CD14-positive monocyte (primary cell): ENCODE measurements around the gene CLDN7. TPM values are rescaled to one million over a fixed set of nuclear protein-coding genes. Genes with fewer than 3 reads are reported as not detected.
A peak's percentile ranks its signal among the peaks of the same experiment; 100 is the strongest.

ENCODE experiments used
- DNase-seq, 3 donors: peaks; one replicate each; pipeline ENCODE4 v3.0.0-alpha.2; 2011 to 2022
- H2AFZ ChIP-seq: 2 replicates; pipeline ENCODE4 v1.6.0; 2012; ENCODE audit warnings: mild to moderate bottlenecking, low read depth, low read length, inconsistent platforms; ENCODE audit not compliant: insufficient read depth, poor library complexity, severe bottlenecking
- H3K27ac ChIP-seq, 2 donors: 1 replicate in 1 of 2; 2 replicates in 1 of 2; pipeline ENCODE4 v1.5.1; 2012 to 2013; ENCODE audit warnings: low read length in 2 of 2, control low read depth in 1 of 2, inconsistent platforms in 1 of 2, low read depth in 1 of 2, mild to moderate bottlenecking in 1 of 2
- H3K27me3 ChIP-seq, 2 donors: one replicate each; pipeline versions ENCODE4 v1.6.0 to v1.6.1; 2011 to 2013; ENCODE audit warnings: low read length in 2 of 2; ENCODE audit not compliant: control insufficient read depth in 2 of 2, insufficient read depth in 2 of 2
- H3K36me3 ChIP-seq, 2 donors: replicated peaks in 1 of 2; 1 replicate in 1 of 2; 2 replicates in 1 of 2; pipeline versions ENCODE4 v1.5.1 to v1.6.1; 2012 to 2013; ENCODE audit warnings: low read length in 2 of 2, control low read depth in 1 of 2, inconsistent platforms in 1 of 2, mild to moderate bottlenecking in 1 of 2; ENCODE audit not compliant: insufficient read depth in 2 of 2, control insufficient read depth in 1 of 2
- H3K4me1 ChIP-seq, 2 donors: 1 replicate in 1 of 2; 2 replicates in 1 of 2; pipeline versions ENCODE4 v1.5.1 to v1.6.1; 2012 to 2013; ENCODE audit warnings: low read length in 2 of 2, control low read depth in 1 of 2, inconsistent platforms in 1 of 2, mild to moderate bottlenecking in 1 of 2, moderate library complexity in 1 of 2; ENCODE audit not compliant: insufficient read depth in 2 of 2, control insufficient read depth in 1 of 2
- H3K4me2 ChIP-seq: replicated peaks from 2 replicates; pipeline ENCODE3; 2012; ENCODE audit warnings: low read length, moderate library complexity, mild to moderate bottlenecking; ENCODE audit not compliant: poor library complexity, severe bottlenecking; ENCODE audit errors: extremely low read depth
- H3K4me3 ChIP-seq, 3 experiments: fragments of 200-600 bp in 1 of 3; sonication (generic) in 1 of 3; replicated peaks in 1 of 3; 1 replicate in 2 of 3; 2 replicates in 1 of 3; pipeline ENCODE4 v1.5.1; 2011 to 2013; ENCODE audit warnings: low read length in 3 of 3, mild to moderate bottlenecking in 3 of 3, control low read depth in 2 of 3, low read depth in 2 of 3, inconsistent platforms in 1 of 3, moderate library complexity in 1 of 3
- H3K79me2 ChIP-seq: 2 replicates; pipeline ENCODE4 v1.6.0; 2012; ENCODE audit warnings: mild to moderate bottlenecking, control low read depth, inconsistent platforms, low read length, moderate library complexity; ENCODE audit not compliant: insufficient read depth
- H3K9ac ChIP-seq: 2 replicates; pipeline ENCODE4 v1.6.0; 2017; ENCODE audit warnings: low read length, mild to moderate bottlenecking; ENCODE audit not compliant: insufficient read depth, poor library complexity, severe bottlenecking
- H3K9me3 ChIP-seq, 2 donors: replicated peaks in 1 of 2; 1 replicate in 1 of 2; 2 replicates in 1 of 2; pipeline versions ENCODE4 v1.5.1 to v1.6.1; 2012 to 2013; ENCODE audit warnings: low read length in 2 of 2, control low read depth in 1 of 2; ENCODE audit not compliant: control insufficient read depth in 1 of 2, insufficient read depth in 1 of 2
- H4K20me1 ChIP-seq: 2 replicates; pipeline ENCODE4 v1.6.0; 2012; ENCODE audit warnings: mild to moderate bottlenecking, low read length, control low read depth, moderate library complexity; ENCODE audit not compliant: insufficient read depth
- H3K27ac Mint-ChIP-seq, 7 donors: one replicate each; pipeline ENCODE4 v1.8.0; 2020; ENCODE audit warnings: mild to moderate bottlenecking in 7 of 7, mixed read lengths in 7 of 7, moderate library complexity in 6 of 7, inconsistent platforms in 2 of 7
- H3K27me3 Mint-ChIP-seq, 3 donors: one replicate each; pipeline ENCODE4 v1.8.0; 2021 to 2022; ENCODE audit warnings: low read depth in 3 of 3, mild to moderate bottlenecking in 3 of 3, mixed read lengths in 3 of 3, moderate library complexity in 3 of 3, inconsistent platforms in 1 of 3
- H3K36me3 Mint-ChIP-seq, 2 donors: one replicate each; pipeline ENCODE4 v1.8.0; 2020; ENCODE audit warnings: mixed read lengths in 2 of 2, inconsistent platforms in 1 of 2, mild to moderate bottlenecking in 1 of 2
- H3K4me1 Mint-ChIP-seq: one replicate; pipeline ENCODE4 v1.8.0; 2020; ENCODE audit warnings: mild to moderate bottlenecking, mixed read lengths
- H3K4me3 Mint-ChIP-seq, 2 donors: one replicate each; pipeline ENCODE4 v1.8.0; 2020; ENCODE audit warnings: mild to moderate bottlenecking in 2 of 2, mixed read lengths in 2 of 2, moderate library complexity in 1 of 2
- H3K9me3 Mint-ChIP-seq, 7 donors: one replicate each; pipeline ENCODE4 v1.8.0; 2020 to 2022; ENCODE audit warnings: mixed read lengths in 7 of 7, mild to moderate bottlenecking in 6 of 7, moderate library complexity in 6 of 7, inconsistent platforms in 2 of 7
- CTCF ChIP-seq: fragments of 200-600 bp; IDR thresholded peaks from one replicate; pipeline ENCODE4 v1.8.0; 2022; ENCODE audit warnings: antibody characterized with exemption, mild to moderate bottlenecking
- WGBS: methylation state at CpG from one replicate; pipeline ENCODE4 v1.1.5; 2013; ENCODE audit warnings: missing lambda C conversion rate; ENCODE audit not compliant: insufficient coverage; 5-methylcytosine and 5-hydroxymethylcytosine counted together
- intact Hi-C, 2 donors: fragments of 100-400 bp; cut with micrococcal nuclease; formaldehyde crosslinking; loops; one replicate each; pipeline versions ENCODE4 v1.15.0 to v1.15.1; 2023
- polyA plus RNA-seq, 3 donors: library from polyadenylated mRNA; depleted of rRNA in 1 of 3; unstranded in 2 of 3; stranded (reverse) in 1 of 3; fragments of 300-500 nt in 2 of 3; fragments of >200 nt in 1 of 3; fragmentation: Illumina TruSeq in 2 of 3; gene quantifications; 1 replicate in 2 of 3; 2 replicates in 1 of 3; pipeline ENCODE4 v1.2.3, GENCODE V29; 2012 to 2021

CLDN7 gene
- polyA plus RNA-seq, 3 donors = 0.49 to 13.4 (median 2.1) TPM

GRCh38 chr17:7243453-7243729 is 18.9 kb downstream of the CLDN7 start:
- Histone ChIP-seq H4K20me1 (peaks cover 8% of the 10 kb centered on the region), H3K9ac (peak overlapping the region; percentile 100), H3K4me2 (peak overlapping the region; percentile 100), H3K36me3 (peaks cover 34% of the 10 kb centered on the region in 2 donors), H3K4me3 (peak overlapping the region; percentile 95 to 100 (median 98)), H3K79me2 (peaks cover 70% of the 10 kb centered on the region), H3K9me3 (no peaks in the 10 kb centered on the region), H3K27me3 (no peaks in the 10 kb centered on the region), H3K27ac (peak overlapping the region; percentile 99 to 100), H2AFZ (peak overlapping the region; percentile 84), H3K4me1 (peaks cover 24 to 30% of the 10 kb centered on the region in 2 donors)
- Mint-ChIP-seq H3K9me3 (peaks cover 0 to 4% (median 0%) of the 10 kb centered on the region in 7 donors), H3K36me3 (peaks cover 35 to 58% of the 10 kb centered on the region in 2 donors), H3K4me3 (peak overlapping the region; percentile 98 to 99), H3K27me3 (peaks cover 0 to 3% (median 0%) of the 10 kb centered on the region in 3 donors), H3K27ac (peak overlapping the region; percentile 89 to 100 (median 100)), H3K4me1 (peaks cover 25% of the 10 kb centered on the region)
- no peak for DNase-seq
- TF ChIP-seq CTCF = no peak
- no CpG with 5 or more reads among the region's 2 CpGs for WGBS
- intact Hi-C loops = no loop called here

DNA sequence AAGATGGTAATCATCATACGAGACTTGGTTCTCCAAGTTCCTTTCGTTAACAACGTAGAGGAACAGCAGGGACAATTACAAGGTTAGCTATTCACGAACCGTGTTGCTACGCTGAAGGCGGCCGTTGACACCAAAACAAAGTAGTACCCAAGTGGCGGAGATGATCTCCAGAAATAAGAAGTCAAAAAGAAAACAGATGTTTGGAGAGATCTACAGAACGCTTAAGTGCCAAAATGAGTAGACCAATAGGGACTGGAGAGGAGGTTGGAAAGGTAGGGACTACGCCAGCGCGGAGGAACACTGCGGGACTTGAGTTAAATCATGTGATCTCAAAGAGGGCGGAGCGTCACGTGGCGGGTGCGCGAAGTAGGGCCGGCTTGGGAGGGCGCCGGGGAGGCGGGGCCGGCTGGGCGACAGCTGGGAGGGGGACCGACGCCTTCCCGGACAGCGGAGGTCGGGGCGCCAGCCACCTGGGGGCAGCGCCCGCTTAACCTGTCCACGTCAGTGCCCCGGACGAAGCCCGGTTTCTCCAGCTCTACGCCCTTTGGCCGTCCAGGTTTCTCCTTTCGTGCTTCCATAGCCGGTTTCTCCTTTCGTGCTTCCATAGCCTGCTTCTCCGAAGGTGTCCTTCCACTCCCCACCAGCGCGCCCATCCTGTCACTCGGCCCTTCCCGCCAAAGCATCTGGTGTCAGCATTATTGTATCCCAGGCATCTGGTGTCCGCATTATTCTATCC is 19.4 kb downstream of the CLDN7 start:
- Mint-ChIP-seq H3K36me3 (peaks cover 35 to 58% of the 10 kb centered on the region in 2 donors), H3K4me1 (peaks cover 25% of the 10 kb centered on the region), H3K27ac (peak overlapping the region; percentile 99 to 100 (median 100)), H3K4me3 (peak overlapping the region; percentile 98 to 99), H3K9me3 (peaks cover 0 to 4% (median 0%) of the 10 kb centered on the region in 7 donors), H3K27me3 (peaks cover 0 to 3% (median 0%) of the 10 kb centered on the region in 3 donors)
- WGBS = 2% methylated on average over 49 of the region's 49 CpGs
- DNase-seq = peak; percentile 89 to 95 (median 94)
- Histone ChIP-seq H4K20me1 (peaks cover 8% of the 10 kb centered on the region), H3K9me3 (no peaks in the 10 kb centered on the region), H3K27ac (peak overlapping the region; percentile 99 to 100), H3K4me2 (peak overlapping the region; percentile 100), H3K9ac (peak overlapping the region; percentile 100), H3K36me3 (peaks cover 34% of the 10 kb centered on the region in 2 donors), H3K4me1 (peaks cover 24 to 30% of the 10 kb centered on the region in 2 donors), H2AFZ (peak overlapping the region; percentile 84), H3K79me2 (peaks cover 69% of the 10 kb centered on the region), H3K27me3 (no peaks in the 10 kb centered on the region), H3K4me3 (peak overlapping the region; percentile 95 to 100 (median 98))
- TF ChIP-seq CTCF = no peak
- intact Hi-C loops = loop anchor here in 1 of 2 donors (1.0 kb wide), 1 partner anchor 8 kb away; the partner anchor contains the start of gene CTDNEP1
